CD14-positive monocyte (primary cell): ENCODE measurements around the gene ABCB10. TPM values are rescaled to one million over a fixed set of nuclear protein-coding genes. Genes with fewer than 3 reads are reported as not detected.
A peak's percentile ranks its signal among the peaks of the same experiment; 100 is the strongest.

Experiments used
- DNase-seq, 3 donors: peaks; one replicate each; pipeline ENCODE4 v3.0.0-alpha.2; 2011 to 2022
- H2AFZ ChIP-seq: 2 replicates; pipeline ENCODE4 v1.6.0; 2012; ENCODE audit warnings: mild to moderate bottlenecking, low read depth, low read length, inconsistent platforms; ENCODE audit not compliant: insufficient read depth, poor library complexity, severe bottlenecking
- H3K27ac ChIP-seq, 2 donors: 1 replicate in 1 of 2; 2 replicates in 1 of 2; pipeline ENCODE4 v1.5.1; 2012 to 2013; ENCODE audit warnings: low read length in 2 of 2, control low read depth in 1 of 2, inconsistent platforms in 1 of 2, low read depth in 1 of 2, mild to moderate bottlenecking in 1 of 2
- H3K27me3 ChIP-seq, 2 donors: one replicate each; pipeline versions ENCODE4 v1.6.0 to v1.6.1; 2011 to 2013; ENCODE audit warnings: low read length in 2 of 2; ENCODE audit not compliant: control insufficient read depth in 2 of 2, insufficient read depth in 2 of 2
- H3K36me3 ChIP-seq, 2 donors: replicated peaks in 1 of 2; 1 replicate in 1 of 2; 2 replicates in 1 of 2; pipeline versions ENCODE4 v1.5.1 to v1.6.1; 2012 to 2013; ENCODE audit warnings: low read length in 2 of 2, control low read depth in 1 of 2, inconsistent platforms in 1 of 2, mild to moderate bottlenecking in 1 of 2; ENCODE audit not compliant: insufficient read depth in 2 of 2, control insufficient read depth in 1 of 2
- H3K4me1 ChIP-seq, 2 donors: 1 replicate in 1 of 2; 2 replicates in 1 of 2; pipeline versions ENCODE4 v1.5.1 to v1.6.1; 2012 to 2013; ENCODE audit warnings: low read length in 2 of 2, control low read depth in 1 of 2, inconsistent platforms in 1 of 2, mild to moderate bottlenecking in 1 of 2, moderate library complexity in 1 of 2; ENCODE audit not compliant: insufficient read depth in 2 of 2, control insufficient read depth in 1 of 2
- H3K4me2 ChIP-seq: replicated peaks from 2 replicates; pipeline ENCODE3; 2012; ENCODE audit warnings: low read length, moderate library complexity, mild to moderate bottlenecking; ENCODE audit not compliant: poor library complexity, severe bottlenecking; ENCODE audit errors: extremely low read depth
- H3K4me3 ChIP-seq, 3 experiments: fragments of 200-600 bp in 1 of 3; sonication (generic) in 1 of 3; replicated peaks in 1 of 3; 1 replicate in 2 of 3; 2 replicates in 1 of 3; pipeline ENCODE4 v1.5.1; 2011 to 2013; ENCODE audit warnings: low read length in 3 of 3, mild to moderate bottlenecking in 3 of 3, control low read depth in 2 of 3, low read depth in 2 of 3, inconsistent platforms in 1 of 3, moderate library complexity in 1 of 3
- H3K79me2 ChIP-seq: 2 replicates; pipeline ENCODE4 v1.6.0; 2012; ENCODE audit warnings: mild to moderate bottlenecking, control low read depth, inconsistent platforms, low read length, moderate library complexity; ENCODE audit not compliant: insufficient read depth
- H3K9ac ChIP-seq: 2 replicates; pipeline ENCODE4 v1.6.0; 2017; ENCODE audit warnings: low read length, mild to moderate bottlenecking; ENCODE audit not compliant: insufficient read depth, poor library complexity, severe bottlenecking
- H3K9me3 ChIP-seq, 2 donors: replicated peaks in 1 of 2; 1 replicate in 1 of 2; 2 replicates in 1 of 2; pipeline versions ENCODE4 v1.5.1 to v1.6.1; 2012 to 2013; ENCODE audit warnings: low read length in 2 of 2, control low read depth in 1 of 2; ENCODE audit not compliant: control insufficient read depth in 1 of 2, insufficient read depth in 1 of 2
- H4K20me1 ChIP-seq: 2 replicates; pipeline ENCODE4 v1.6.0; 2012; ENCODE audit warnings: mild to moderate bottlenecking, low read length, control low read depth, moderate library complexity; ENCODE audit not compliant: insufficient read depth
- H3K27ac Mint-ChIP-seq, 7 donors: one replicate each; pipeline ENCODE4 v1.8.0; 2020; ENCODE audit warnings: mild to moderate bottlenecking in 7 of 7, mixed read lengths in 7 of 7, moderate library complexity in 6 of 7, inconsistent platforms in 2 of 7
- H3K27me3 Mint-ChIP-seq, 3 donors: one replicate each; pipeline ENCODE4 v1.8.0; 2021 to 2022; ENCODE audit warnings: low read depth in 3 of 3, mild to moderate bottlenecking in 3 of 3, mixed read lengths in 3 of 3, moderate library complexity in 3 of 3, inconsistent platforms in 1 of 3
- H3K36me3 Mint-ChIP-seq, 2 donors: one replicate each; pipeline ENCODE4 v1.8.0; 2020; ENCODE audit warnings: mixed read lengths in 2 of 2, inconsistent platforms in 1 of 2, mild to moderate bottlenecking in 1 of 2
- H3K4me1 Mint-ChIP-seq: one replicate; pipeline ENCODE4 v1.8.0; 2020; ENCODE audit warnings: mild to moderate bottlenecking, mixed read lengths
- H3K4me3 Mint-ChIP-seq, 2 donors: one replicate each; pipeline ENCODE4 v1.8.0; 2020; ENCODE audit warnings: mild to moderate bottlenecking in 2 of 2, mixed read lengths in 2 of 2, moderate library complexity in 1 of 2
- H3K9me3 Mint-ChIP-seq, 7 donors: one replicate each; pipeline ENCODE4 v1.8.0; 2020 to 2022; ENCODE audit warnings: mixed read lengths in 7 of 7, mild to moderate bottlenecking in 6 of 7, moderate library complexity in 6 of 7, inconsistent platforms in 2 of 7
- CTCF ChIP-seq: fragments of 200-600 bp; IDR thresholded peaks from one replicate; pipeline ENCODE4 v1.8.0; 2022; ENCODE audit warnings: antibody characterized with exemption, mild to moderate bottlenecking
- WGBS: methylation state at CpG from one replicate; pipeline ENCODE4 v1.1.5; 2013; ENCODE audit warnings: missing lambda C conversion rate; ENCODE audit not compliant: insufficient coverage; 5-methylcytosine and 5-hydroxymethylcytosine counted together
- intact Hi-C, 2 donors: fragments of 100-400 bp; cut with micrococcal nuclease; formaldehyde crosslinking; loops; one replicate each; pipeline versions ENCODE4 v1.15.0 to v1.15.1; 2023
- polyA plus RNA-seq, 3 donors: library from polyadenylated mRNA; depleted of rRNA in 1 of 3; unstranded in 2 of 3; stranded (reverse) in 1 of 3; fragments of 300-500 nt in 2 of 3; fragments of >200 nt in 1 of 3; fragmentation: Illumina TruSeq in 2 of 3; gene quantifications; 1 replicate in 2 of 3; 2 replicates in 1 of 3; pipeline ENCODE4 v1.2.3, GENCODE V29; 2012 to 2021

The ABCB10 gene
- polyA plus RNA-seq, 3 donors, result 5.4 to 12.9 (median 11.4) TPM

DNA sequence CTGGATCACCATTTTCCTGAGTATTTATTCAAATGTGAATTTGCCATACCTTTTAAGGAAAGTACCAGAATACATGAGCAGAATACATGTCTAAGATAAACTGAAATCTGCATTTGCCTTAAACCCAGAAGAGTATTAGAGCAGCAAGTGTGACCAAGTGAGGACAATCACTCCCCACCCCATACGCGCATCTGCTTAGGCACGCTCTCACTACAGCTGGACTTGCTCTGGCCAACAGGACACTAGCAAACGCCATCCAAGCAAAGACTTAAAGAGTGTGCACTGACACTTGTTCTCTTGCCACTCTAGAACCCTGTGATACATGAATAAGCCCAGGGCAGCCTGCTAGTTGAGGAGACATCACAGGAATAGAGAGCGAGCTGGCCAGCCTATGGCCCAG, 76.0 kb downstream of the ABCB10 start:
- no peak overlapping the region for H2AFZ ChIP-seq
- H3K9ac ChIP-seq, result no peak overlapping the region
- H3K79me2 ChIP-seq, result no peaks in the 10 kb centered on the region
- H3K4me3 Mint-ChIP-seq, result no peak overlapping the region
- intact Hi-C loops, result loop anchor here (2.0 to 5.0 kb wide), 3 partner anchors 224 to 818 kb away; no protein-coding TSS in a partner anchor
- peaks cover 8% of the 10 kb centered on the region for H4K20me1 ChIP-seq
- no peak for TF ChIP-seq CTCF
- peaks cover 0 to 3% (median 2%) of the 10 kb centered on the region in 3 donors for H3K27me3 Mint-ChIP-seq
- peaks cover 66 to 93% of the 10 kb centered on the region in 2 donors for H3K36me3 ChIP-seq
- 90% methylated on average over 2 of the region's 5 CpGs for WGBS
- H3K4me2 ChIP-seq, result no peak overlapping the region
- peak overlapping the region in 1 of 7 donors; percentile 63 for H3K27ac Mint-ChIP-seq
- H3K27me3 ChIP-seq, result no peaks in the 10 kb centered on the region
- H3K4me3 ChIP-seq, result no peak overlapping the region
- H3K4me1 ChIP-seq, result no peaks in the 10 kb centered on the region
- no peaks in the 10 kb centered on the region for H3K4me1 Mint-ChIP-seq
- no peak for DNase-seq
- H3K9me3 ChIP-seq, result no peaks in the 10 kb centered on the region
- peaks cover 71 to 76% of the 10 kb centered on the region in 2 donors for H3K36me3 Mint-ChIP-seq
- no peak overlapping the region for H3K27ac ChIP-seq
- no peaks in the 10 kb centered on the region for H3K9me3 Mint-ChIP-seq

GRCh38 chr1:229480495-229480894, 78.0 kb downstream of the ABCB10 start:
- TF ChIP-seq CTCF, result no peak
- intact Hi-C loops, result loop anchor here in 1 of 2 donors (5.0 kb wide), 1 partner anchor 223 kb away; no protein-coding TSS in a partner anchor
- H3K4me2 ChIP-seq, result no peak overlapping the region
- no peak overlapping the region for H3K9ac ChIP-seq
- DNase-seq, result no peak
- H3K4me3 Mint-ChIP-seq, result no peak overlapping the region
- peaks cover 0 to 2% (median 1%) of the 10 kb centered on the region in 3 donors for H3K27me3 Mint-ChIP-seq
- H3K9me3 Mint-ChIP-seq, result no peaks in the 10 kb centered on the region
- no peak overlapping the region for H3K27ac ChIP-seq
- no peaks in the 10 kb centered on the region for H3K27me3 ChIP-seq
- H2AFZ ChIP-seq, result no peak overlapping the region
- H3K4me1 ChIP-seq, result no peaks in the 10 kb centered on the region
- no peaks in the 10 kb centered on the region for H3K9me3 ChIP-seq
- peaks cover 8% of the 10 kb centered on the region for H4K20me1 ChIP-seq
- H3K4me3 ChIP-seq, result no peak overlapping the region
- peaks cover 67 to 78% of the 10 kb centered on the region in 2 donors for H3K36me3 Mint-ChIP-seq
- WGBS, result 88% methylated on average over 4 of the region's 7 CpGs
- H3K27ac Mint-ChIP-seq, result no peak overlapping the region
- H3K4me1 Mint-ChIP-seq, result no peaks in the 10 kb centered on the region
- H3K79me2 ChIP-seq, result no peaks in the 10 kb centered on the region
- H3K36me3 ChIP-seq, result peaks cover 59 to 91% of the 10 kb centered on the region in 2 donors
